Fibroblast of lung (primary cell): ENCODE data around the gene PSME4. TPM values are rescaled to one million over a fixed set of nuclear protein-coding genes. Genes with fewer than 3 reads are reported as not detected.
"Not testable (repeated sequence)": the region's sequence is repeated elsewhere in the genome, so short reads cannot be mapped to it uniquely, and the experiment has no call there.

Experiments used
- DNase-seq, 2 donors: peaks; one replicate each; pipeline versions ENCODE4 v3.0.0 to v3.0.0-alpha.2; 2010; ENCODE audit warnings: low read depth in 2 of 2
- H2AFZ ChIP-seq: 2 replicates; pipeline ENCODE4 v1.5.1; 2012; ENCODE audit warnings: low read length, control low read depth, inconsistent platforms
- H3K27ac ChIP-seq: 2 replicates; pipeline ENCODE4 v1.5.1; 2011; ENCODE audit warnings: low read length, control low read depth; ENCODE audit not compliant: insufficient read depth
- H3K27me3 ChIP-seq: 2 replicates; pipeline ENCODE4 v1.5.1; 2011; ENCODE audit warnings: mild to moderate bottlenecking, low read length; ENCODE audit not compliant: control insufficient read depth, insufficient read depth
- H3K36me3 ChIP-seq: 2 replicates; pipeline ENCODE4 v1.5.1; 2011; ENCODE audit warnings: low read length; ENCODE audit not compliant: control insufficient read depth, insufficient read depth
- H3K4me1 ChIP-seq: 2 replicates; pipeline ENCODE4 v1.5.1; 2011; ENCODE audit warnings: low read length; ENCODE audit not compliant: control insufficient read depth, insufficient read depth; ENCODE audit errors: extremely low read depth
- H3K4me2 ChIP-seq: 2 replicates; pipeline ENCODE4 v1.5.1; 2011; ENCODE audit warnings: low read length, control low read depth; ENCODE audit not compliant: insufficient read depth; ENCODE audit errors: extremely low read depth
- H3K4me3 ChIP-seq, 4 experiments: fragments of 200-600 bp in 1 of 4; sonication (generic) in 1 of 4; replicated peaks in 1 of 4; 2 replicates each; pipeline ENCODE4 v1.5.1; 2011 to 2016; ENCODE audit warnings: low read length in 4 of 4, low read depth in 3 of 4, mild to moderate bottlenecking in 3 of 4, control low read depth in 2 of 4, inconsistent platforms in 1 of 4, mixed read lengths in 1 of 4; ENCODE audit not compliant: insufficient read depth in 1 of 4; ENCODE audit errors: control extremely low read depth in 1 of 4
- H3K79me2 ChIP-seq: 2 replicates; pipeline ENCODE4 v1.5.1; 2012; ENCODE audit warnings: mild to moderate bottlenecking, low read length, inconsistent platforms; ENCODE audit not compliant: control insufficient read depth, insufficient read depth
- H3K9ac ChIP-seq: 2 replicates; pipeline ENCODE4 v1.5.1; 2011; ENCODE audit warnings: mild to moderate bottlenecking, low read length, control low read depth; ENCODE audit not compliant: insufficient read depth
- H3K9me3 ChIP-seq: 2 replicates; pipeline ENCODE4 v1.5.1; 2012; ENCODE audit warnings: low read depth, low read length; ENCODE audit not compliant: control insufficient read depth, insufficient read depth
- H4K20me1 ChIP-seq: 2 replicates; pipeline ENCODE4 v1.5.1; 2011; ENCODE audit warnings: low read length; ENCODE audit not compliant: control insufficient read depth, insufficient read depth; ENCODE audit errors: extremely low read depth
- CTCF ChIP-seq, 2 donors: IDR thresholded peaks in 1 of 2; conservative IDR thresholded peaks in 1 of 2; 1 replicate in 1 of 2; 2 replicates in 1 of 2; pipeline ENCODE4 v1.5.1; 2011 to 2012; ENCODE audit warnings: low read length in 2 of 2, control low read depth in 1 of 2, inconsistent platforms in 1 of 2, low read depth in 1 of 2, mild to moderate bottlenecking in 1 of 2
- EZH2 ChIP-seq: IDR thresholded peaks from 2 replicates; pipeline ENCODE4 v1.5.1; 2012; ENCODE audit warnings: low read length, control low read depth, mild to moderate bottlenecking; ENCODE audit errors: missing control alignments
- polyA plus RNA-seq, 2 donors: library from polyadenylated mRNA; depleted of rRNA in 1 of 2; stranded (reverse) in 1 of 2; unstranded in 1 of 2; fragments of >200 nt; gene quantifications; 2 replicates each; pipeline ENCODE4 v1.2.1, GENCODE V29; 2011 to 2012; ENCODE audit warnings: missing spikeins in 1 of 2
- total RNA-seq: library from RNA; depleted of rRNA; stranded (reverse); fragments of >200 nt; gene quantifications from 2 replicates; pipeline ENCODE4 v1.2.1, GENCODE V29; 2014

Gene PSME4
- total and polyA plus RNA-seq, 2 donors (not counting 1 experiment from before 2014, with no cell fraction given): 26.8 to 34.6 TPM

DNA sequence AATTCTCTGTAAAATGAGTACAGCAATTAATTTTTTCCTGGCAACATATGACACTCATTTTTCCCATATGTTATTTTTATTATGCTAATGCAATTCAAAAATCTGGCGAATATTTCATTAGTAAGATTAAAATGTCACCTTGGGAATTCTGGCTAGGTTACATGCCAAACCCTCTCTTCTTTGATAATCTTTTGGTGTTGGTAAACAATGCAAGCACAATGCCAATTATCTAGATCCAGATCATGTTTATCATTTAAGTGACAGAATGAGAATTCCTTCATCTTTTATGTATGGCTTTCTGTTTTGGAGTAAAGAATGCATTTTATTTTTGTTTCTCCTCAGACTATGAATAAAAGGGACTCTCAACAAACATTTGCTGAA, 144.8 kb downstream of the PSME4 start:
- H3K4me1 ChIP-seq: no peaks in the 10 kb centered on the region

GRCh38 chr2:53823639-53824038, 147.2 kb downstream of the PSME4 start:
- not testable (repeated sequence) for H4K20me1 ChIP-seq, H3K9me3 ChIP-seq, H2AFZ ChIP-seq, H3K4me1 ChIP-seq, DNase-seq, H3K79me2 ChIP-seq, H3K4me2 ChIP-seq, H3K27ac ChIP-seq, H3K27me3 ChIP-seq, H3K36me3 ChIP-seq, H3K9ac ChIP-seq, H3K4me3 ChIP-seq

More for the DNA sequence above, 144.8 kb downstream of the PSME4 start:
- Histone ChIP-seq H3K79me2 (no peaks in the 10 kb centered on the region), H3K27ac (no peak overlapping the region), H4K20me1 (no peaks in the 10 kb centered on the region), H3K9me3 (no peaks in the 10 kb centered on the region), H3K36me3 (no peaks in the 10 kb centered on the region), H2AFZ (no peak overlapping the region), H3K27me3 (no peaks in the 10 kb centered on the region), H3K9ac (no peak overlapping the region), H3K4me3 (no peak overlapping the region), H3K4me2 (no peak overlapping the region)
- TF ChIP-seq CTCF (conservative IDR thresholded peaks at IDR 0.05 in 1 of 2, IDR thresholded peaks at IDR 0.05 in 1 of 2; ENCODE audit: low read depth in 1 of 2, low read length in 2 of 2) (no peak), EZH2 (no peak)
- no peak for DNase-seq

DNA sequence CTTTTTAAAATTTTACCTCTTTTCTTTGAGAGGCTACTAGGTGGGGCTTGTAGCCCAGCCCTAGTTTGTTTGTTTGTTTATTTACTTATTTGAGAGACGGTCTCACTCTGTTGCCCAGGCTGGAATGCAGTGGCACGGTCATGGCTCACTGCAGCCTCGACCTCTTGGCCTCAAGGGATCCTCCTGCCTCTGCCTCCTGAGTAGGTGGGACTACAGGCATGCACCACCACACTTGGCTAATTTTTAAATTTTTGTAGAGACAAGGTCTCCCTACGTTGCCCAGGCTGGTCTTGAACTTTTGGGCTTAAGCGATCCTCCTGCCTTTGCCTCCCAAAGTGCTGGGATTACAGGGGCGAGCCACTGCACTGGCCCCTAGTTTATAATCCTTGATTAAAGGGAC, 149.0 kb downstream of the PSME4 start:
- Histone ChIP-seq H3K9me3 (no peaks in the 10 kb centered on the region), H2AFZ (no peak overlapping the region), H3K4me1 (no peaks in the 10 kb centered on the region), H3K36me3 (peaks cover 3% of the 10 kb centered on the region), H4K20me1 (no peaks in the 10 kb centered on the region), H3K27ac (no peak overlapping the region), H3K79me2 (no peaks in the 10 kb centered on the region), H3K9ac (no peak overlapping the region), H3K4me2 (no peak overlapping the region), H3K4me3 (no peak overlapping the region), H3K27me3 (no peaks in the 10 kb centered on the region)
- DNase-seq: no peak
- no peak for TF ChIP-seq EZH2
- TF ChIP-seq CTCF (conservative IDR thresholded peaks at IDR 0.05 in 1 of 2, IDR thresholded peaks at IDR 0.05 in 1 of 2; ENCODE audit: low read depth in 1 of 2, low read length in 2 of 2): no peak
